Left hindlimb (tissue), 1 donor: ENCODE results near the gene DDX46.
"Not testable (repeated sequence)": the region's sequence is repeated elsewhere in the genome, so short reads cannot be mapped to it uniquely, and the experiment has no call there.

Experiments used
- DNase-seq: peaks from one replicate; pipeline ENCODE4 v3.0.0-alpha.2; 2018

The DDX46 gene

GRCh38 chr5:134845852-134846640 lies 87.5 kb downstream of the DDX46 start, which contains the start of gene C5orf24:
Gene C5orf24 (plus strand): TSS chr5:134845968. CDS start chr5:134854901, 8,933 bp downstream.
- DNase-seq: peak; percentile 96

- DNase-seq: no peak
Observed at GRCh38 chr5:134846641-134846960, 88.0 kb downstream of the DDX46 start.

- DNase-seq: not testable (repeated sequence)
Observed at GRCh38 chr5:134849434-134849933, 90.9 kb downstream of the DDX46 start.

GRCh38 chr5:134851307-134851923 lies 92.8 kb downstream of the DDX46 start:
- DNase-seq: no peak

- not testable (repeated sequence) for DNase-seq
Observed at GRCh38 chr5:134856465-134856864, 97.9 kb downstream of the DDX46 start.

GRCh38 chr5:134857401-134857800 lies 98.8 kb downstream of the DDX46 start:
- DNase-seq: no peak

- DNase-seq: no peak
Observed at GRCh38 chr5:134864707-134865106, 106.1 kb downstream of the DDX46 start.

GRCh38 chr5:134873494-134873893 lies 114.9 kb downstream of the DDX46 start:
- no peak for DNase-seq

GRCh38 chr5:134873987-134874830 lies 115.6 kb downstream of the DDX46 start, which contains the start of gene TXNDC15:
Gene TXNDC15 (plus strand): TSS chr5:134874371. CDS start chr5:134874428, 57 bp downstream.
- peak; percentile 91 for DNase-seq

GRCh38 chr5:134874831-134875655 lies 116.5 kb downstream of the DDX46 start:
- peak; percentile 80 for DNase-seq

GRCh38 chr5:134877159-134877558 lies 118.6 kb downstream of the DDX46 start:
- DNase-seq: no peak

GRCh38 chr5:134878403-134878802 lies 119.8 kb downstream of the DDX46 start:
- no peak for DNase-seq

GRCh38 chr5:134879456-134879855 lies 120.9 kb downstream of the DDX46 start:
- DNase-seq: no peak
